Activated CD8-positive, alpha-beta T cell treated with anti-CD3 and anti-CD28 coated beads for 36 hours (primary cell): Measurements from ENCODE around the gene RTN4RL1. TPM values are rescaled to one million over a fixed set of nuclear protein-coding genes. Genes with fewer than 3 reads are reported as not detected.

Experiments
- ATAC-seq: fragments of 200-7000 bp; cut with Tn5 transposase; one replicate; pipeline ENCODE4 v1.10.0; 2021; ENCODE audit warnings: mild to moderate bottlenecking, moderate library complexity
- CTCF ChIA-PET: fragments of 350-600 bp; sonication (Branson Sonifier 250); formaldehyde crosslinking; loops from one replicate; lab custom pipeline; 2021; ENCODE audit warnings: antibody characterized with exemption; lab: Charles Lee
- POLR2A ChIA-PET: fragments of 350-600 bp; sonication (Branson Sonifier 250); formaldehyde crosslinking; loops from one replicate; lab custom pipeline; 2021; ENCODE audit warnings: antibody characterized with exemption; lab: Charles Lee
- DNase-seq: peaks from one replicate; pipeline ENCODE4 v3.0.0-alpha.2; 2020
- H3K27ac Mint-ChIP-seq: one replicate; pipeline ENCODE4 v1.8.0; 2021; ENCODE audit warnings: mild to moderate bottlenecking, mixed read lengths
- H3K27me3 Mint-ChIP-seq: one replicate; pipeline ENCODE4 v1.8.0; 2021; ENCODE audit warnings: mixed read lengths
- H3K36me3 Mint-ChIP-seq: one replicate; pipeline ENCODE4 v1.8.0; 2021; ENCODE audit warnings: low read depth, mixed read lengths
- H3K4me1 Mint-ChIP-seq: one replicate; pipeline ENCODE4 v1.8.0; 2021; ENCODE audit warnings: low read depth, mixed read lengths
- H3K4me3 Mint-ChIP-seq: one replicate; pipeline ENCODE4 v1.8.0; 2021; ENCODE audit warnings: mild to moderate bottlenecking, moderate library complexity, mixed read lengths
- H3K9me3 Mint-ChIP-seq: one replicate; pipeline ENCODE4 v1.8.0; 2021; ENCODE audit warnings: mixed read lengths
- CTCF ChIP-seq: fragments of 200-600 bp; IDR thresholded peaks from one replicate; pipeline ENCODE4 v1.8.0; 2022; ENCODE audit warnings: antibody characterized with exemption, mild to moderate bottlenecking
- intact Hi-C: fragments of 100-400 bp; cut with micrococcal nuclease; formaldehyde crosslinking; loops from one replicate; pipeline ENCODE4 v1.10.0; 2022
- total RNA-seq, 2 experiments: library from RNA; stranded (reverse); gene quantifications; one replicate each; pipeline ENCODE4 v1.2.3, GENCODE V29; 2021

Gene RTN4RL1
- total RNA-seq, 2 experiments from 2014 or later, result 0.27 to 0.49 TPM

- Mint-ChIP-seq H3K9me3 (no peaks in the 10 kb centered on the region), H3K4me3 (no peak overlapping the region), H3K36me3 (no peaks in the 10 kb centered on the region), H3K27ac (no peak overlapping the region), H3K27me3 (no peaks in the 10 kb centered on the region), H3K4me1 (no peaks in the 10 kb centered on the region)
- no peak for TF ChIP-seq CTCF
- DNase-seq (no peak), ATAC-seq (no peak)
- intact Hi-C loops, result no loop called here
- POLR2A ChIA-PET, result no interaction called here
- CTCF ChIA-PET, result no interaction called here
Observed at GRCh38 chr17:1947229-1947742, 77.8 kb downstream of the RTN4RL1 start.

DNA sequence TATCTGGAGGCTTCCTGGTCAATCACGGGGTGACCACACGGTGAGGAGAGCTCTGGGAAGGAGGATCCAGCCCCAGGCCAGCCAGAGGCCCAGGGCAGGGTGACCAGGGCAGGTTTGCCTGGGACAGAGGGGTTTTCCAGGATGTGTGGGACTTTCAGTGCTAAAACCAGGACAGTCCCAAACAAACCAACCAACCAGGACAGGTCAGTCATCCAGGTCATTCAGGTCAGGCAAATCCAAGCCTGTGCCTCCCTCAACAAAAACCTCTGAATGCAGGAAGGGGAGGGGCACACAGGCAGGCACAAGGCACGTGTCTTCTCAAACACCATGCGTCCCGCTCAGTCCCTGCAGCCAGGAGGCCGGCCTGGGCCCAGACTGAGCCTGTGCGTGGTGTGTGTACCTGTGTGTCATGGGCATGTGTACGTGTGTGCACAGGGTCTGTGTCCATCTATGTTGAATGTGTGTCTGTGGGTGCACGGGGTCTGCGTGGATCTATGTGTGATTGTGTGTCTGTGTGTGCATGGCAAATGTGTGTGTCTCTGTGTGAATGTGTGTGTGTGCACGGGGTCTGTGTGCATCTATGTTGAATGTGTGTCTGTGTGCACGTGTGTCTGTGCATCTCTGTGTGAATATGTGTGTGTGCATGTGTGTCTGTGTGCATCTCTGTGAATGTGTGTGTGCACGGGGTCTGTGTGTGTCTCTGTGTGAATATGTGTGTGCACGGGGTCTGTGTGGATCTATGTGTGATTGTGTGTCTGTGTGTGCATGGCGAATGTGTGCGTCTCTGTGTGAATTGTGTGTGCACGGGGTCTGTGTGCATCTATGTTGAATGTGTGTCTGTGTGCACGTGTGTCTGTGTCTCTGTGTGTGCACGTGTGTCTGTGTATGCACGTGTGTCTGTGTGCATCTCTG lies 78.9 kb downstream of the RTN4RL1 start:
- Mint-ChIP-seq H3K4me3 (no peak overlapping the region), H3K9me3 (no peaks in the 10 kb centered on the region), H3K27ac (no peak overlapping the region), H3K27me3 (no peaks in the 10 kb centered on the region), H3K36me3 (no peaks in the 10 kb centered on the region), H3K4me1 (no peaks in the 10 kb centered on the region)
- intact Hi-C loops, result no loop called here
- POLR2A ChIA-PET, result no interaction called here
- CTCF ChIA-PET, result no interaction called here
- no peak for ATAC-seq
- DNase-seq, result no peak
- no peak for TF ChIP-seq CTCF

GRCh38 chr17:1945621-1946020 lies 79.5 kb downstream of the RTN4RL1 start:
- no peak for ATAC-seq
- CTCF ChIA-PET, result no interaction called here
- Mint-ChIP-seq H3K27me3 (no peaks in the 10 kb centered on the region), H3K4me3 (no peak overlapping the region), H3K4me1 (no peaks in the 10 kb centered on the region), H3K9me3 (no peaks in the 10 kb centered on the region), H3K36me3 (no peaks in the 10 kb centered on the region), H3K27ac (no peak overlapping the region)
- no peak for TF ChIP-seq CTCF
- DNase-seq, result no peak
- intact Hi-C loops, result no loop called here
- POLR2A ChIA-PET, result no interaction called here

DNA sequence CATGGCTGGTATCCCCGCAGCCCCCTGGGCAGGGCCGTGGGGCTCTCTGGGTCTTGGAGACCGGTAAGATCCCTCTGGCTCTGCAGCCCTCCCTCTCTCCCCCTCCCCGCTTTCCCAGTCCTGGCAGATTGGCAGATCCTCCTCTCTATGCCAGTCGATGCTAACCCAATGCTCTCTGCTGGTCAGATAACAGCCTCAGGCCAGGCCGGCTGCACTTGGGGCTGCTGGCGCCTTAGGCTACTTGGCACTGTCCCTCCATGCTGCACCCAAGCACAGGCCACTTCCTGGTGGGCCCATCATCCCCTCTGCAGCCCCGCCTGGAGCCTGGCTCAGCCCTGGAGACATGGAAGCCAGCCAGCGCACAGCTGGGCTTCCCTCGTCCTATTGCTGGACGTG lies 81.7 kb downstream of the RTN4RL1 start:
- H3K4me1 Mint-ChIP-seq, result no peaks in the 10 kb centered on the region
- POLR2A ChIA-PET, result no interaction called here
- TF ChIP-seq CTCF, result no peak
- intact Hi-C loops, result no loop called here
- H3K27ac Mint-ChIP-seq, result no peak overlapping the region
- CTCF ChIA-PET, result no interaction called here
- ATAC-seq, result no peak
- DNase-seq, result no peak
- H3K36me3 Mint-ChIP-seq, result no peaks in the 10 kb centered on the region
- no peaks in the 10 kb centered on the region for H3K27me3 Mint-ChIP-seq
- no peaks in the 10 kb centered on the region for H3K9me3 Mint-ChIP-seq
- H3K4me3 Mint-ChIP-seq, result no peak overlapping the region

DNA sequence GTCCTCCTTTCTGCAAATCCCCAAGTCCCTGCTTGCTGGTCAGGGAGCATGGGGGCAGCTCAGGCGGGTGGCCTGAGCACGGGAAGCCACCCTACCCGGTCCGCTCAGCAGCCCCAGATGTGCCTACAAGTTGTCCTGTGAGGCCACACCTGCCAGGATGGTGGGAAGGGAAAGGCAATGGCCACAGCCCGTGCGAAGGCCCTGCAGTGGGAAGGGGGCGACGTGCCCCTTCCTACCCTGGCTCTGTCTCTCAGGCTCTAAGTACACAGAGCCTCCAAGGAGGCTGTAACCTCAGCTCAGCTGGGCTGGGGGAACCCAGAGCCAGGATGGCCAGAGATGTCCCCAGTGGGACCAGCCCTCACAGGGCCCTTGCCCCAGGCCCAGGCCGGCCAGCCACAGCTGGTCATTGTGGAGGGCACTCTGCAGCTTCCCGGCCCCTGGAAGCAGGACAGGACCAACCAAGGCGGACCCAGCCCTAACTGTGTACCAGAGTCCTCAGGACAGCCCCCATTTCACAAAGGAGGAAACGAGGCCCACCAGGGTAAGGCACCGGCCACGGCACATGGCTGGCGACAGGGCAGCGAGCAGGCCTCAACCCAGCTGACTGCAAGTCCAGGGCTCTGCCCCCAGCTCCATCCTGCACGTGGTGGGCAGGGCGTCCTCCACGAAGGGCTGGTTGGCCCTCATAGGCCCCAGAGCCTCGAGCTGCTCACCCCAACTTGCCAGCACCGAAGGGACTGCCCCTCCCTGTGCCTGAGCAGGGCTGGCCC lies 82.3 kb downstream of the RTN4RL1 start:
- no peak overlapping the region for H3K4me3 Mint-ChIP-seq
- DNase-seq, result no peak
- H3K27ac Mint-ChIP-seq, result no peak overlapping the region
- no peaks in the 10 kb centered on the region for H3K9me3 Mint-ChIP-seq
- no peaks in the 10 kb centered on the region for H3K27me3 Mint-ChIP-seq
- ChIA-PET CTCF (no interaction called here), POLR2A (no interaction called here)
- no peaks in the 10 kb centered on the region for H3K36me3 Mint-ChIP-seq
- TF ChIP-seq CTCF, result no peak
- no peak for ATAC-seq
- intact Hi-C loops, result no loop called here
- no peaks in the 10 kb centered on the region for H3K4me1 Mint-ChIP-seq
